Neural progenitor cell (in vitro differentiated cells): Measurements from ENCODE around the gene RANBP1.

Experiments
- EZH2 ChIP-seq: fragments of 200-600 bp; sonication (generic); IDR thresholded peaks from 2 replicates; pipeline ENCODE4 v1.6.1; 2017; ENCODE audit warnings: antibody characterized with exemption, mild to moderate bottlenecking, moderate library complexity
- EZH2phosphoT487 ChIP-seq: fragments of 200-600 bp; sonication (generic); IDR thresholded peaks from 2 replicates; pipeline ENCODE4 v1.6.1; 2017; ENCODE audit warnings: antibody characterized with exemption

GRCh38 chr22:20083157-20083890 lies 32.6 kb upstream of the RANBP1 start:
- TF ChIP-seq EZH2, result no peak
- no peak for TF ChIP-seq EZH2phosphoT487
